T-helper 2 cell treated with Interferon-gamma antibody and Interleukin-4, amounts not matched to agents 5 μg/mL and 100 μg/mL, for 36 hours (primary cell): Measurements from ENCODE around the gene FUT1.

Source experiments
- DNase-seq: peaks from one replicate; pipeline ENCODE4 v3.0.0; 2021; ENCODE audit warnings: low spot score
- H3K27ac Mint-ChIP-seq: one replicate; pipeline ENCODE4 v1.8.0; 2021; ENCODE audit warnings: mild to moderate bottlenecking, mixed read lengths
- H3K27me3 Mint-ChIP-seq: one replicate; pipeline ENCODE4 v1.8.0; 2021; ENCODE audit warnings: low read depth, mixed read lengths
- H3K36me3 Mint-ChIP-seq: one replicate; pipeline ENCODE4 v1.8.0; 2021; ENCODE audit warnings: low read depth, mixed read lengths
- H3K4me1 Mint-ChIP-seq: one replicate; pipeline ENCODE4 v1.8.0; 2021; ENCODE audit warnings: low read depth, mixed read lengths
- H3K4me3 Mint-ChIP-seq: one replicate; pipeline ENCODE4 v1.8.0; 2022; ENCODE audit warnings: mild to moderate bottlenecking, moderate library complexity, mixed read lengths
- H3K9me3 Mint-ChIP-seq: one replicate; pipeline ENCODE4 v1.8.0; 2021; ENCODE audit warnings: mixed read lengths

Gene FUT1

DNA sequence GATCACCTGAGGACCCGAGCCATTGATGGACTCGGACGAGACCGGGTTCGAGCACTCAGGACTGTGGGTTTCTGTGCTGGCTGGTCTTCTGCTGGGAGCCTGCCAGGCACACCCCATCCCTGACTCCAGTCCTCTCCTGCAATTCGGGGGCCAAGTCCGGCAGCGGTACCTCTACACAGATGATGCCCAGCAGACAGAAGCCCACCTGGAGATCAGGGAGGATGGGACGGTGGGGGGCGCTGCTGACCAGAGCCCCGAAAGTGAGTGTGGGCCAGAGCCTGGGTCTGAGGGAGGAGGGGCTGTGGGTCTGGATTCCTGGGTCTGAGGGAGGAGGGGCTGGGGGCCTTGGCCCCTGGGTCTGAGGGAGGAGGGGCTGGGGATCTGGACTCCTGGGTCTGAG, 3.8 kb upstream of the FUT1 start:
- H3K4me1 Mint-ChIP-seq = peaks cover 17% of the 10 kb centered on the region
- H3K9me3 Mint-ChIP-seq = no peaks in the 10 kb centered on the region
- H3K27me3 Mint-ChIP-seq = peaks cover 34% of the 10 kb centered on the region
- H3K4me3 Mint-ChIP-seq = no peak overlapping the region
- DNase-seq = no peak
- H3K27ac Mint-ChIP-seq = no peak overlapping the region
- H3K36me3 Mint-ChIP-seq = no peaks in the 10 kb centered on the region

DNA sequence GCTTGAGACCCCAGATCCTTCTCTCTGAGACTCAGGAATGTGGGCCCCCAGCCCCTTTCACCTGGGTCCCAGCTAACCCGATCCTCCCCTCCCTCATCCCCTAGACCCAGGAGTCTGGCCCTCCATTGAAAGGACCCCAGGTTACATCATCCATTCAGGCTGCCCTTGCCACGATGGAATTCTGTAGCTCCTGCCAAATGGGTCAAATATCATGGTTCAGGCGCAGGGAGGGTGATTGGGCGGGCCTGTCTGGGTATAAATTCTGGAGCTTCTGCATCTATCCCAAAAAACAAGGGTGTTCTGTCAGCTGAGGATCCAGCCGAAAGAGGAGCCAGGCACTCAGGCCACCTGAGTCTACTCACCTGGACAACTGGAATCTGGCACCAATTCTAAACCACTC, 3.3 kb upstream of the FUT1 start:
- Mint-ChIP-seq H3K9me3 (no peaks in the 10 kb centered on the region), H3K4me1 (peaks cover 18% of the 10 kb centered on the region), H3K4me3 (no peak overlapping the region), H3K36me3 (no peaks in the 10 kb centered on the region), H3K27ac (no peak overlapping the region), H3K27me3 (peaks cover 34% of the 10 kb centered on the region)
- no peak for DNase-seq

DNA sequence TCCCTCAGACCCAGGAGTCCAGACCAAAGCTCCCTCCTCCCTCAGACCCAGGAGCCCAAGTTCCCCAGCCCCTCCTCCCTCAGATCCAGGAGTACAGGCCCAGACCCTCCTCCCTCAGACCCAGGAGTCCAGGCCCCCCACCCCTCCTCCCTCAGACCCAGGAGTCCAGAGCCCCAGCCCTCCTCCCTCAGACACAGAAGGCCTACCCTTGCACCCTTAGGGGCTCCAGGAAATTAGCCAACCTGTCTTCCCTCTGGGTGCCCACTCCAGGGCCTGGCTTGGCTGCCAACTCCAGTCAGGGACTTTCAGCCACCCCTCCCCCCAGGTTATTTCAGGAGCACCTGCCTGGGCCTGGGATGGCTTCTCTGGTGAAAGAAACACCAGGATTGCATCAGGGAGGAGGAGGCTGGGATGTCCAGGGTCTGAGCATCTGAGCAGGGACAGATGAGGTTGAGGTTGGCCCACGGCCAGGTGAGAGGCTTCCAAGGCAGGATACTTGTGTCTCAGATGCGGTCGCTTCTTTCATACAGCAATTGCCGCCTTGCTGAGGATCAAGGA, 2.7 kb upstream of the FUT1 start, which contains the start of gene FGF21:
TSS of gene FGF21 (plus strand) at position 441 of the 558 bp plus-strand sequence. CDS start 713 bp downstream, outside the sequence.
- H3K4me1 Mint-ChIP-seq = peaks cover 13% of the 10 kb centered on the region
- H3K36me3 Mint-ChIP-seq = no peaks in the 10 kb centered on the region
- no peak within 1 kb of the TSS for H3K4me3 Mint-ChIP-seq
- no peaks in the 10 kb centered on the region for H3K9me3 Mint-ChIP-seq
- H3K27me3 Mint-ChIP-seq = peaks cover 29% of the 10 kb centered on the region
- no peak within 1 kb of the TSS for H3K27ac Mint-ChIP-seq
- DNase-seq = no peak

DNA sequence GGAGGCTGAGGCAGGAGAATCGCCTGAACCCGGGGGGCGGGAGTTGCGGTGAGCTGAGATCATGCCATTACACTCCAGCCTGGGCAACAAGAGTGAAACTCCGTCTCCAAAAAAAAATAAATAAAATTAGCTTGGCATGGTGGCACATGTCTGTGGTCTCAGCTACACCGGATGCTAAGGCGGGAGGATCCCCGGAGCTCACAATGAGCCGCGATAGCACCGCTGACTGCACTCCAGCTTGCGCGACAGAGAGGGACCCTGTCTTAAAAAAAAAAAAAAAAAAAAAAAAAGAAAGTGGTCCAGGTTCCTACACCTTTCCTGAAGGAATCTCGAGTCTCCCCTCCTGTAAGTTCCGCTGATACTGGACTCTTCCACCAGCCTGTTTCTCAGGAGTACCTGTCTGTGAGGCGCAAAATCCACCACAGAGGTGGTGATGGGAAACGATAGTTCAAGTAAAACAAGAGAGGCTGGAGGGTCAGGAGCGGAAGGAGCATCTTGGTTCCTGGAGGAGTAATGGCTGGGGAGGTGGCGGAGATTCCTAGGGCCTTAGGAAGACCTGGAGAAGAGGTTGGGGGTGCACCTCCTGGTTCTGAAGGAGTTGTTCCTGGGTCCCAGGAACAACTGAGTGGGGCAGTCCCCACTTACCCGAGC, 471 bp downstream of the FUT1 start:
- peaks cover 29% of the 10 kb centered on the region for H3K27me3 Mint-ChIP-seq
- peak overlapping the region; percentile 82 for H3K4me3 Mint-ChIP-seq
- no peaks in the 10 kb centered on the region for H3K36me3 Mint-ChIP-seq
- H3K9me3 Mint-ChIP-seq = no peaks in the 10 kb centered on the region
- DNase-seq = no peak
- H3K4me1 Mint-ChIP-seq = peaks cover 17% of the 10 kb centered on the region
- H3K27ac Mint-ChIP-seq = peak overlapping the region; percentile 55

DNA sequence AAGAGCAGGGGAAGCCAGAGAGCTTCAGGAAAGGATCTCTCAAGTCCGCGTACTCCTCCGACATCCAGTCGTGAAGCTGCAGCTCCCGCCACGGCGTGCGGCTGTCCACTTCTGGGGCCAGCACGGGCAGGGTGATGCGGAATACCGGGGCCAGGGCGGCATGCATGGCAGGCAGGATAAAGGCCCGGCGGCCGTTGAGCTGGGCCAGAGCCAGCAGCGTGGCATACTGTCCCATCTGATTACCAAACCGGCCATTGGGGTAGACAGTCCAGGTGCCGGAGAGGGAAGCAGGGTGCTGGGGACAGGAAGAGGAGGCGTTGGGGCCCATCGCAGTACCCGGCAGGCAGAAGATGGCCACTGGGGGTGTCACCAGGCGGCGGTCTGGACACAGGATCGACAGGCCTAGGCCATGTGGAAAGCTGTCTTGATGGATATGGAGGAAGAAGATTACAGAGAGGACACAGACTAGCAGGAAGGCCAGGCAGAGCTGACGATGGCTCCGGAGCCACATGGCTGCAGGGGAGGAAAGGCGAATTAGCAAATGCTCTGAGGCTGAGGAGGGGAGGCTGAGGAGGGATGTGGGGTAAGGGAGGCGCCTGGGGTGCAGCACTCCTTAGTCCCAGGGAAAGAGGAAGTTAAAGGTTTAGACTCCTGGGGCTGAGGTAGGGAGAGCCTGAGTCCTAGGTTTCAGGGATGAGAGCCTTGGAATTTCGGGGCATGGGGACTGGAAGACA, 1.5 kb downstream of the FUT1 start:
- H3K9me3 Mint-ChIP-seq = no peaks in the 10 kb centered on the region
- peaks cover 29% of the 10 kb centered on the region for H3K27me3 Mint-ChIP-seq
- H3K4me1 Mint-ChIP-seq = peaks cover 20% of the 10 kb centered on the region
- no peaks in the 10 kb centered on the region for H3K36me3 Mint-ChIP-seq
- peak overlapping the region; percentile 17 for H3K4me3 Mint-ChIP-seq
- DNase-seq = no peak
- H3K27ac Mint-ChIP-seq = peak overlapping the region; percentile 0

DNA sequence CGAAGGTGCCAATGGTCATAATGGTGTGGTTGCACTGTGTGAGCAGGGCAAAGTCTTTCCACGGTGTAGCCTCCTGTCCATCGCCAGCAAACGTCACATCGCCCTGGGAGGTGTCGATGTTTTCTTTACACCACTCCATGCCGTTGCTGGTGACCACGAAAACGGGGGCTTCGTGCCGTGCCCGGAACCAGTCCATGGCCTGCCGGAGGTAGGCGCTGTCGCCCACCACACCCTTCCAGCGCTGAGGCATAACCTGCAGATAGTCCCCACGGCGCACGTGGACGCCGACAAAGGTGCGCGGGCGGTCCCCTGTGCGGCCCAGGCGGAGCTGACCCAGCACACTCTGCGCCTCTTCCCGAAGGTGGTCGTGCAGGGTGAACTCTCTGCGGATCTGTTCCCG, 2.1 kb downstream of the FUT1 start:
- H3K9me3 Mint-ChIP-seq = no peaks in the 10 kb centered on the region
- no peak overlapping the region for H3K4me3 Mint-ChIP-seq
- no peak for DNase-seq
- no peak overlapping the region for H3K27ac Mint-ChIP-seq
- peaks cover 24% of the 10 kb centered on the region for H3K4me1 Mint-ChIP-seq
- no peaks in the 10 kb centered on the region for H3K36me3 Mint-ChIP-seq
- peaks cover 29% of the 10 kb centered on the region for H3K27me3 Mint-ChIP-seq

DNA sequence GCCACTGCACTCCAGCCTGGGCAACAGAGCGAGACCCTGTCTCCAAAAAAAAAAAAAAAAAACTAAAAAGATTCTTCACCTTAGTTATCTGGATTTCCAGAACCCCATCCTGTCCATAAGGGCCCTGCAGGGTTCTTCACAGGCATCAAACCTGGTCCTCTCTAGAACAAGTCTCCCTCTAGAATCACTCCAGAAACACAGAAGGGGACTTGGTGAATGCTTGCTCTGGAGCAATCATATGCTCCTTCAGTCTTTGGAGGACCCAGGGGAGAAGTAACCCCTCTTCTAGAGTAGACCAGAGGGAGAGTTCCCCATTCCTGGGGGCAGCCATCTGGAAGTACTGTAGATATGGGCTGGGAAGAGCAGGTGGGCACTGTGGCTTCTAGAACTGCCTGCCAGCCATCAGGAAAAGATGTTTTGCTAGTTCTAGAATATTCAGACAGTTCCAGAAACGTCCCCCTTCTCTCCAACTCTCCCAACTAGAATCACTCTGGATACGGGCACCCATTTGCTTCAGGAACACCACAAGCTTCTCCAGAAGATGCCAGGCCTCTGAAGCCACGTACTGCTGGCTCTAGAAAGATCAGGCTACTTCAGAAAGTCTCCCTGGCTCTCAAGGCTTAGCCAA, 2.8 kb downstream of the FUT1 start:
- no peak overlapping the region for H3K27ac Mint-ChIP-seq
- H3K36me3 Mint-ChIP-seq = no peaks in the 10 kb centered on the region
- H3K9me3 Mint-ChIP-seq = no peaks in the 10 kb centered on the region
- H3K4me1 Mint-ChIP-seq = peaks cover 24% of the 10 kb centered on the region
- no peak for DNase-seq
- H3K27me3 Mint-ChIP-seq = peaks cover 27% of the 10 kb centered on the region
- H3K4me3 Mint-ChIP-seq = no peak overlapping the region

DNA sequence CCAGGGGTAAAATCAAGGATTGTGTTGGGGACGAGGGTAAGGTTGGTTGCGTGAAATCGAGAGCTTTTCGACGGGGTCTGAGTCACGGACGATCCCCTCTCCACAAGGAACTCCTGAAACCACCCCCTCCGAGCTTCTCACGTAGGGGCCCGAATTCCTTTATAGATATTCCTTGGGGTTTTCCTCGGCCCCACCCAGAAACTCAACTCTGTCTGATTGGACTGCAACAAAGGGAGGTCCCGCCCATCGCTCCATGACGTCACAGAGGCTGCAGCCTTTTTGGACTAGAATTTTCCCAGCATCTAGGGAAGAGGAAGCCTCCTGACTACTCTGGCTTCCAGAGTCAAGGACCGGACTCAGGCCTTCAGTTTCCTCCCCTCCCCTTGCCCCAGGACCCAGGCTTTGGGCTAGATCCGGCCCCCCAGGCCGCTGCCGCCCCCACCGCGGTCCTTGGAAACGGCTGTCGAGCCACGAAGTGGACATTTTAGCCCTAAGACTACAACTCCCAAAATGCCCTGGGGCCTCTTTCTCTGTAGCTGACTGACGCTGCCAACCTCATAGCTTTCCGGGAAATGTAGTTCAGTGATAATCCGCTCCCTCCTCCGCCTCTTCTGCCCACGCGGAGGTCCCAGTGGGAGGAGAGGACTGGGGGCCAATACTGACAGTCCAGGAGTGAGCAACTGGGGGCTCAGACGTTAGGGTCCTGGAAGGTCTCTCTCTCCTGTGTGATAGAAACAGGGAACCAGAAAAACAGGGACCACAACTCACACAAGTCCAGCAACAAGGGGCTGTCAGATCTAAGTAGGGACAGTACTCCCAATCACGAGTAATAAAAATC, 5.5 kb downstream of the FUT1 start, which contains the start of gene IZUMO1:
TSS of gene IZUMO1 (minus strand) at position 172 of the 838 bp plus-strand sequence. CDS start 1,050 bp downstream, outside the sequence.
- Mint-ChIP-seq H3K36me3 (no peaks in the 10 kb centered on the region), H3K4me1 (peaks cover 15% of the 10 kb centered on the region), H3K27me3 (peaks cover 6% of the 10 kb centered on the region), H3K27ac (peak within 1 kb of the TSS; percentile 45), H3K9me3 (no peaks in the 10 kb centered on the region), H3K4me3 (peak within 1 kb of the TSS; percentile 64)
- DNase-seq = peak; percentile 63

DNA sequence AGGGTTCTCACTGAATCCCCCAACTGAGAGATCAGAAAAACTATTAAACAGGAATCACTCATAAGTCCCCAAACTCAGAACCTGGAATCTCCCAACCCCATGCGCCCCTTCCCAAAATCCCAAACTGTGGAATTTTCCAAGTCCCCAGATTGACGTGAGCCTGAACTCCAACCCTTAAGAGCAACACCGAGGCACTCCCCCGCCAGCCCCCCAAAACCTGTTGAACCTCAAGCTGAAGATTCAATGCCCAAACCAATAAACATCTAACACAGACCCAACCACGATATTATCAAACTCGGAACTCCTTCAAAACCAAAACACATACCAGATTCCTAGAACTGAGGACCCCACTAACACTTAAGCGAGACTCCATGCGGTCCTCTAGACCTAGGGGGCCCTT, 6.3 kb downstream of the FUT1 start:
- Mint-ChIP-seq H3K4me3 (peak overlapping the region; percentile 1), H3K4me1 (peaks cover 16% of the 10 kb centered on the region), H3K36me3 (no peaks in the 10 kb centered on the region), H3K27me3 (peaks cover 3% of the 10 kb centered on the region), H3K9me3 (no peaks in the 10 kb centered on the region), H3K27ac (peak overlapping the region; percentile 4)
- DNase-seq = no peak

DNA sequence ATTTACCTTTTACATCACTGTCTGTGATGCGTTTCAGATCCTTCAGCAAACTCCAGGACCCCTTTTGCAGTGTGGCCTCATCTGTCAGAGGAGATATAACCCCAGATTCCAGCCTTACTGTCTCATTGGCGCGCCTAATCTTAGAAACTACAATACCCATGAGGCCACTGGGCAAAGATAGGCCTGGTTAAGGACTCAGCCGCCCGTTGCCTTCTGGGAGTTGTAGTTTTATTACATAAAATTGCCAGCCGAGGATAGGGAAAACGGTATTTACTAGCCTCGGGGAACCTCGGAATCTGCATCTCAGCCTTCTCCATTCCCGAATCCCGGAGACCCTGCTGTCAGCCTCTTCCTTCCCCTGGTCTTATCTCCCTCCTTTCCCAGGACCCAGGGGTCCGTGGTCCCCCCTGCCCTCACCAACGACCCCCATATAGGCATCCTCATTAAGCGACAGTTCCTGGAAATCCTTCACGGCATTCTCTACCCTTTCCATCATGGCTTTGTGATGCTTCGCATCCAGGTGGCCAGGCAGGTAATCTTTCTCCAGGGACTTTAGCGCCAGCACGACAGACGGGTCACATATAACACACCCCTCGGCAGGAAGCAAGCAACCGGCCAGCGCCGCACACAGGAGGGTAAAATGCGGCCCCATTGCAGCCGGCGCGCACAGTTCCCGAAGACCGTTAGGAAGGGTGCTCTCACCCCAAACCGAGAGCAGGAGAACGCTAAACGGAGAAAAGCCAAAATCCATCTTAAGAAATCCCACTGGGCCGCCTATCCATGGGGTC, 7.0 kb downstream of the FUT1 start:
- Mint-ChIP-seq H3K36me3 (no peaks in the 10 kb centered on the region), H3K27me3 (peaks cover 3% of the 10 kb centered on the region), H3K4me3 (peak overlapping the region; percentile 59), H3K9me3 (no peaks in the 10 kb centered on the region), H3K27ac (no peak overlapping the region), H3K4me1 (peaks cover 16% of the 10 kb centered on the region)
- peak; percentile 42 for DNase-seq

DNA sequence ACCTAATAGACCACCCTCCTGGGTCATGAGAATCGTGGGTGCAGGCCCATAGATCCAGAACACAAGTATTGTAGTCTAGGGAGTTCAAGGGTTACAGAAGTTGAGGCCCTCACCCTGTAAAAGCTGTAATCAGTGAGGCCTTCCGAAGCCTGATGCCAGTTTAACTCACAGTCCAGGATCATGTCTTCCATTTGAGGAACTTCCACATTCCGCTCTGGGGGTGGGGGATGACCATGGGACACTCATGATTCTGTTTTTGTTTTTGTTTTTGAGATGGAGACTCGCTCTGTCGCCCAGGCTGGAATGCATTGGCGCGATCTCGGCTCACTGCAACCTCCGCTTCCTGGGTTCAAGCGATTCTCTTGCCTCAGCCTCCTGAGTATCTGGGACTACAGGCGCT, 10.3 kb downstream of the FUT1 start:
- Mint-ChIP-seq H3K27ac (no peak overlapping the region), H3K4me3 (no peak overlapping the region), H3K27me3 (peaks cover 6% of the 10 kb centered on the region), H3K36me3 (no peaks in the 10 kb centered on the region), H3K9me3 (no peaks in the 10 kb centered on the region), H3K4me1 (peaks cover 19% of the 10 kb centered on the region)
- DNase-seq = no peak

DNA sequence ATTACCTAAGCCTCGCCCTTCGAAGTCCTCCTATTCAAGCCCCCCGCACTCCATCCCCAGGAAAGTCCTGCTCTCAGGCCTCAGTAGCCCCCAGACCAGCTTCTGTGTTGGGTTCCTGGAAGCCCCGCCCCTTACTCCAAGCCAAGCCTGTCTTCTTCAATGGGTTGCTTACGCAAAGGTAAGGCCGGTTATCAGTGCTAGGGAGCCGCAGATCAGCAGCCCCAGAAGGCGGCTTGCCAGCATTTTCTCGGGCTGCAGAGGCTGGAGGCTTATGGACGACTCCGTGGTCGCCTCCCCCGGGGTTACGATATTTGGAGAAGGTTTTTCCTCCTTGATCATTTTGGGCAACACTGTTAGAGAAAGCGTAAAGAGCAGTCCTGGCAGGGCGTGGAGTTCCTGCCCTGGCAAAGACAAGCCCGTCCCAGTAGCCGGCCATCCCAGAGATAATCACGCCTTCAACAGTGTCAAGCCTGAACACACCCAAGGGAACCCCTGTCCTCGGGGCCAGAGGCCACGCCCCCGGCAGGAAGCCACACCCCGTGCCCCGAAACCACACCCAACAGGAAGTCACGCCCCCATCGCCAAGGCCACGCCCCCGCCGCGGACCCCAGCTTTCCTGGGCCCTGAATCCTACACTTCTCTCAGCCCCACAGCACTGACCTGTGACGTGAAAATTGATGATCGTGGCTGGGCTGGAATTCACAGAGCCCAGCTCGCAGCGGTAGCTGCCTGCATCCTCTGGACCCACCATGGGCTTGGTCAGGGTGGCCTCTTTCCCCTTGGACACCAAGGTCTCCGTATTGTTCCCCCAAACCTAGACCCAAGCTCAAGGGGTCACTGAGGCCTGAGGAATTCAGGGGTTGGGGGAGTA, 11.1 kb downstream of the FUT1 start:
- Mint-ChIP-seq H3K4me1 (peaks cover 19% of the 10 kb centered on the region), H3K27me3 (peaks cover 6% of the 10 kb centered on the region), H3K27ac (no peak overlapping the region), H3K36me3 (no peaks in the 10 kb centered on the region), H3K4me3 (peak overlapping the region; percentile 4), H3K9me3 (no peaks in the 10 kb centered on the region)
- DNase-seq = peak; percentile 27
